ENCODE data around the gene RNF31.

Gene RNF31

GRCh38 chr14:24126939-24127338 lies 20.4 kb upstream of the RNF31 start:
- H3K4me3 ChIP-seq (ENCODE audit: control insufficient read depth, low read depth, low read length), result no peak overlapping the region
- no peak for DNase-seq (ENCODE audit: low read depth)
- TF ChIP-seq, protein P1, sequence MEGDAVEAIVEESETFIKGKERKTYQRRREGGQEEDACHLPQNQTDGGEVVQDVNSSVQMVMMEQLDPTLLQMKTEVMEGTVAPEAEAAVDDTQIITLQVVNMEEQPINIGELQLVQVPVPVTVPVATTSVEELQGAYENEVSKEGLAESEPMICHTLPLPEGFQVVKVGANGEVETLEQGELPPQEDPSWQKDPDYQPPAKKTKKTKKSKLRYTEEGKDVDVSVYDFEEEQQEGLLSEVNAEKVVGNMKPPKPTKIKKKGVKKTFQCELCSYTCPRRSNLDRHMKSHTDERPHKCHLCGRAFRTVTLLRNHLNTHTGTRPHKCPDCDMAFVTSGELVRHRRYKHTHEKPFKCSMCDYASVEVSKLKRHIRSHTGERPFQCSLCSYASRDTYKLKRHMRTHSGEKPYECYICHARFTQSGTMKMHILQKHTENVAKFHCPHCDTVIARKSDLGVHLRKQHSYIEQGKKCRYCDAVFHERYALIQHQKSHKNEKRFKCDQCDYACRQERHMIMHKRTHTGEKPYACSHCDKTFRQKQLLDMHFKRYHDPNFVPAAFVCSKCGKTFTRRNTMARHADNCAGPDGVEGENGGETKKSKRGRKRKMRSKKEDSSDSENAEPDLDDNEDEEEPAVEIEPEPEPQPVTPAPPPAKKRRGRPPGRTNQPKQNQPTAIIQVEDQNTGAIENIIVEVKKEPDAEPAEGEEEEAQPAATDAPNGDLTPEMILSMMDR (IDR thresholded peaks at IDR 0.05; ENCODE audit: control insufficient read depth, insufficient read depth, low read depth, low read length, missing control alignments), result no peak

DNA sequence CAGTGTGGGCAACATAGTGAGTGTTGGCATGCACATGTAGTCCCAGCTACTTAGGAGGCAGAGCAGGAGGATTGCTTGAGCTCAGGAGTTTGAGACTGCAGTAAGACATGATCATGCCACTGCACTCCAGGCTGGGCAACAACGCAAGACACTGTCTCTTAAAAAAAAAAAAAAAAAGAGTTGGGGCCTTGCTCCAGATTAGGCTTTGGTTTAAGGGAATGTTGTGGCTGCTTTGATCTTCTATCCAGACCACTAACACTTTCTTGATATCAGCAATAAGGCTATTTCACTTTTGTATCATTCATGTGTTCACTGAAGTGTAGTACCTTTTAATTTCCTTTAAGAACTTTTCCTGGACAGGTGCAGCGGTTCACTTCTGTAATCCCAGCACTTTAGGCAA lies 19.6 kb upstream of the RNF31 start:
- no peak overlapping the region for H3K4me3 ChIP-seq (ENCODE audit: control insufficient read depth, low read depth, low read length)
- TF ChIP-seq, protein P1 (IDR thresholded peaks at IDR 0.05; ENCODE audit: control insufficient read depth, insufficient read depth, low read depth, low read length, missing control alignments), result no peak
- DNase-seq (ENCODE audit: low read depth), result no peak

- H3K4me3 ChIP-seq (ENCODE audit: control insufficient read depth, low read depth, low read length), result no peak overlapping the region
- TF ChIP-seq, protein P1 (IDR thresholded peaks at IDR 0.05; ENCODE audit: control insufficient read depth, insufficient read depth, low read depth, low read length, missing control alignments), result no peak
- DNase-seq (ENCODE audit: low read depth), result no peak
Measured at GRCh38 chr14:24129410-24129998, 17.8 kb upstream of the RNF31 start.

DNA sequence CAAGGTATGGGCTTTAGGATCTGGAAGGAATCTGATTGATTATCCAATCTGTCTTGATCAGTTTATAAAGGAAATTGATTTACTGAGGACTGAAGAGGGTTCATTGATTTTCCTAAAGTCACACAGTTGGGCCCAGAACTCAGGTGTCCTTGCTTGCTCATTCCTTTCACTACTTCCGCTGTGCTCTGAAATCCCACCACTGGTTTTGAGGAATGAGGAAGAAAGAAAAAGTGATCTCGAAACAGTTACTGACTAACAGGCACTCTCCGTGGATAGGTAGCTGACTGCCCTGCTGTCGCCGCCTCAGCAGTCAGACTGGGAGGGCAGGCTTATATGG lies 16.9 kb upstream of the RNF31 start, which contains the start of gene FITM1:
FITM1 (plus strand) TSS at position 280 of the 337 bp plus-strand sequence. CDS start 905 bp downstream, outside the sequence.
- no peak for DNase-seq (ENCODE audit: low read depth)
- TF ChIP-seq, protein P1 (IDR thresholded peaks at IDR 0.05; ENCODE audit: control insufficient read depth, insufficient read depth, low read depth, low read length, missing control alignments), result no peak

GRCh38 chr14:24130717-24131548 lies 16.4 kb upstream of the RNF31 start:
- DNase-seq (ENCODE audit: low read depth), result no peak
- TF ChIP-seq, protein P1 (IDR thresholded peaks at IDR 0.05; ENCODE audit: control insufficient read depth, insufficient read depth, low read depth, low read length, missing control alignments), result no peak
- no peak overlapping the region for H3K4me3 ChIP-seq (ENCODE audit: control insufficient read depth, low read depth, low read length)

More for the DNA sequence above, 16.9 kb upstream of the RNF31 start, which contains the start of gene FITM1:
- H3K4me3 ChIP-seq (ENCODE audit: control insufficient read depth, low read depth, low read length), result no peak within 1 kb of the TSS

GRCh38 chr14:24131549-24131966 lies 15.7 kb upstream of the RNF31 start:
- H3K4me3 ChIP-seq (ENCODE audit: control insufficient read depth, low read depth, low read length), result no peak overlapping the region
- no peak for DNase-seq (ENCODE audit: low read depth)
- TF ChIP-seq, protein P1 (IDR thresholded peaks at IDR 0.05; ENCODE audit: control insufficient read depth, insufficient read depth, low read depth, low read length, missing control alignments), result no peak

Data from AG09309 (cell line).